Activated CD8-positive, alpha-beta memory T cell treated with anti-CD3 and anti-CD28 coated beads, Interleukin-2, amount 50 U/mL, for 24 hours (primary cell): ENCODE measurements around the gene ERMARD.

Experiments used
- DNase-seq: peaks from one replicate; pipeline ENCODE4 v3.0.0-alpha.2; 2020; ENCODE audit errors: extremely low read depth

ERMARD gene

GRCh38 chr6:169802790-169803189 is 51.4 kb downstream of the ERMARD start:
- no peak for DNase-seq

GRCh38 chr6:169803271-169803811 is 51.9 kb downstream of the ERMARD start:
- DNase-seq: no peak

GRCh38 chr6:169803816-169804340 is 52.5 kb downstream of the ERMARD start:
- DNase-seq: no peak

GRCh38 chr6:169804427-169804826 is 53.0 kb downstream of the ERMARD start:
- DNase-seq: no peak

- no peak for DNase-seq
Measured at GRCh38 chr6:169805242-169805838, 53.9 kb downstream of the ERMARD start.

- DNase-seq: no peak
Measured at GRCh38 chr6:169806701-169807100, 55.3 kb downstream of the ERMARD start.

- DNase-seq: no peak
Measured at GRCh38 chr6:169807229-169807628, 55.8 kb downstream of the ERMARD start.

GRCh38 chr6:169807699-169808607 is 56.5 kb downstream of the ERMARD start:
- no peak for DNase-seq

- no peak for DNase-seq
Measured at GRCh38 chr6:169808608-169808967, 57.2 kb downstream of the ERMARD start.

- no peak for DNase-seq
Measured at GRCh38 chr6:169809386-169809785, 58.0 kb downstream of the ERMARD start.

GRCh38 chr6:169810066-169810989 is 58.9 kb downstream of the ERMARD start:
- no peak for DNase-seq

GRCh38 chr6:169811072-169811471 is 59.6 kb downstream of the ERMARD start:
- no peak for DNase-seq

- DNase-seq: no peak
Measured at GRCh38 chr6:169811521-169812256, 60.3 kb downstream of the ERMARD start.

- DNase-seq: no peak
Measured at GRCh38 chr6:169812257-169812644, 60.8 kb downstream of the ERMARD start.

GRCh38 chr6:169813969-169814368 is 62.5 kb downstream of the ERMARD start:
- DNase-seq: no peak

- DNase-seq: no peak
Measured at GRCh38 chr6:169816054-169816453, 64.6 kb downstream of the ERMARD start.

GRCh38 chr6:169816975-169817374 is 65.6 kb downstream of the ERMARD start:
- DNase-seq: no peak

GRCh38 chr6:169820358-169820757 is 68.9 kb downstream of the ERMARD start:
- DNase-seq: no peak

GRCh38 chr6:169824021-169824420 is 72.6 kb downstream of the ERMARD start:
- DNase-seq: no peak

GRCh38 chr6:169824848-169825557 is 73.6 kb downstream of the ERMARD start:
- no peak for DNase-seq
